Hematopoietic multipotent progenitor cell treated with erythropoietin and hydrocortisone succinate and interleukin-3 and kit ligand, for 6 days (in vitro differentiated cells): ENCODE results near the gene PCDHGA9.
"Not testable (repeated sequence)": the region's sequence is repeated elsewhere in the genome, so short reads cannot be mapped to it uniquely, and the experiment has no call there.

Experiments used
- DNase-seq: peaks from one replicate; pipeline ENCODE4 v3.0.0-alpha.2; 2015

PCDHGA9 gene

GRCh38 chr5:141414548-141415274 lies 12.1 kb downstream of the PCDHGA9 start:
- DNase-seq: not testable (repeated sequence)

- not testable (repeated sequence) for DNase-seq
Observed at GRCh38 chr5:141415275-141415618, 12.7 kb downstream of the PCDHGA9 start.

DNA sequence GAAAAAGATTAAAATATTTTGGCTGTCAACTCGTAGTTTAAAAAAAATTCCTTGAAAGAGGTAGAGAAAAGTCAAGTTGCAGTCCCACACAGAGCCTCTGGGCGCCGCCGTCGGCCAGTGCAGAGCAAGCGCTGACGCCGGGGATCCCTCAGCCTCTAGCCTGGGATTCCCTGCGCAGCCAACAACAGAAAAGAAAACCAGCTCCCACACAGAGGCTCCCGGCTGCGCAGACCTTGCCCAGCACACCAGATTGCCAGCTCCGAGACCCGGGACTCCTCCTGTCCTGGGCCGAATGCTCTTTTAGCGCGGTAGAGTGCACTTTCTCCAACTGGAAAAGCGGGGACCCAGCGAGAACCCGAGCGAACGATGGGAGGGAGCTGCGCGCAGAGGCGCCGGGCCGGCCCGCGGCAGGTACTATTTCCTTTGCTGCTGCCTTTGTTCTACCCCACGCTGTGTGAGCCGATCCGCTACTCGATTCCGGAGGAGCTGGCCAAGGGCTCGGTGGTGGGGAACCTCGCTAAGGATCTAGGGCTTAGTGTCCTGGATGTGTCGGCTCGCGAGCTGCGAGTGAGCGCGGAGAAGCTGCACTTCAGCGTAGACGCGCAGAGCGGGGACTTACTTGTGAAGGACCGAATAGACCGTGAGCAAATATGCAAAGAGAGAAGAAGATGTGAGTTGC lies 15.1 kb downstream of the PCDHGA9 start, which contains the start of gene PCDHGB7:
Gene PCDHGB7, plus strand, starts transcription at position 184 of the 679 bp plus-strand sequence. Its CDS starts 183 bp downstream, at position 367.
- DNase-seq: peak; percentile 81

GRCh38 chr5:141419074-141419880 lies 16.7 kb downstream of the PCDHGA9 start:
- no peak for DNase-seq

GRCh38 chr5:141420855-141421488 lies 18.4 kb downstream of the PCDHGA9 start, which contains the start of gene PCDHGA11:
TSS of gene PCDHGA11 (plus strand) at chr5:141421051. CDS start at chr5:141421228, 177 bp downstream.
- DNase-seq: peak; percentile 70

DNA sequence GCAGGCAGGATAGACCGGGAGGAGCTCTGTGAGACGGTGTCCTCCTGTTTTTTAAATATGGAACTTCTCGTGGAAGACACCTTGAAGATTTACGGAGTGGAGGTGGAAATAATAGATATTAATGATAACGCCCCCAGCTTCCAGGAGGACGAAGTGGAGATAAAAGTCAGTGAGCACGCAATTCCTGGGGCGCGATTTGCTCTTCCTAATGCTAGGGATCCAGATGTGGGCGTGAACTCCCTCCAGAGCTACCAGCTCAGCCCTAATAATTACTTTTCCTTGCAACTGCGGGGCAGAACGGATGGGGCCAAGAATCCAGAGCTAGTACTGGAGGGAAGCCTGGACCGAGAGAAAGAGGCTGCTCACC lies 18.9 kb downstream of the PCDHGA9 start:
- no peak for DNase-seq

DNA sequence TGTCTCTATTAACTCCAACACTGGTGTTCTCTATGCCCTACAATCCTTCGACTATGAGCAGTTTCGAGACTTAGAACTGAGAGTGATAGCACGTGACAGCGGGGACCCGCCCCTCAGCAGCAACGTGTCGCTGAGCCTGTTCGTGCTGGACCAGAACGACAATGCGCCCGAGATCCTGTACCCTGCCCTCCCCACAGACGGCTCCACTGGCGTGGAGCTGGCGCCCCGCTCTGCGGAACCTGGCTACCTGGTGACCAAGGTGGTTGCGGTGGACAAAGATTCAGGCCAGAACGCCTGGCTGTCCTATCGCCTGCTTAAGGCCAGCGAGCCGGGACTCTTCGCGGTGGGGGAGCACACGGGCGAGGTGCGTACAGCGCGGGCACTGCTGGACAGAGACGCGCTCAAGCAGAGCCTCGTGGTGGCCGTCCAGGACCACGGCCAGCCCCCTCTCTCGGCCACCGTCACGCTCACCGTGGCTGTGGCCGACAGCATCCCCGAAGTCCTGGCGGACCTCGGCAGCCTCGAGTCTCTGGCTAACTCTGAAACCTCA lies 20.2 kb downstream of the PCDHGA9 start:
- no peak for DNase-seq

DNA sequence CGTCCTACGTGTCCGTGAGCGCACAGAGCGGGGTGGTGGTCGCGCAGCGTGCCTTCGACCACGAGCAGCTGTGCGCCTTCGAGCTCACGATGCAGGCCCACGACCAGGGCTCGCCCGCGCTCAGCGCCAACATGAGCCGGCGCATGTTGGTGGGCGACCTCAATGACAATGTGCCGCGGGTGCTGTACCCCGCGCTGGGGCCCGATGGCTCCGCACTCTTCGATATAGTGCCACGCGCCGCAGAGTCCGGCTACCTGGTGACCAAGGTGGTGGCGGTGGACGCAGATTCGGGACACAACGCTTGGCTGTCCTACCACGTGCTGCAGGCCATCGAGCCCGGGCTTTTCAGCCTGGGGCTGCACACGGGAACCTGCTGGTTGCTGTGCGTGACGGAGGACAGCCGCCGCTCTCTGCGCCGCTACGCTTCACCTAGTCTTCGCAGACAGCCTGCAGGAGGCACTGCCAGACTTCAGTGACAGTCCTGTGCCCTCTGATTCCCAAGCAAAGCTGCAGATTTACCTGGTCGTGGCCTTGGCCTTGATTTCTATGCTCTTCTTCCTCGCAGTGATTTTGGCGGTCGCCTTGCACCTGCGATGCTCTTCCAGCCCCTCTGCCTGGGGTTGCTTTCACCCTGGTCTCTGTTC lies 25.3 kb downstream of the PCDHGA9 start:
- DNase-seq: no peak

- DNase-seq: peak; percentile 72
Observed at GRCh38 chr5:141430332-141431113, 27.9 kb downstream of the PCDHGA9 start, which contains the start of gene PCDHGA12. TSS of gene PCDHGA12 (plus strand) at chr5:141430507. CDS start at chr5:141430760, 253 bp downstream.

- DNase-seq: no peak
Observed at GRCh38 chr5:141431286-141431685, 28.7 kb downstream of the PCDHGA9 start.

DNA sequence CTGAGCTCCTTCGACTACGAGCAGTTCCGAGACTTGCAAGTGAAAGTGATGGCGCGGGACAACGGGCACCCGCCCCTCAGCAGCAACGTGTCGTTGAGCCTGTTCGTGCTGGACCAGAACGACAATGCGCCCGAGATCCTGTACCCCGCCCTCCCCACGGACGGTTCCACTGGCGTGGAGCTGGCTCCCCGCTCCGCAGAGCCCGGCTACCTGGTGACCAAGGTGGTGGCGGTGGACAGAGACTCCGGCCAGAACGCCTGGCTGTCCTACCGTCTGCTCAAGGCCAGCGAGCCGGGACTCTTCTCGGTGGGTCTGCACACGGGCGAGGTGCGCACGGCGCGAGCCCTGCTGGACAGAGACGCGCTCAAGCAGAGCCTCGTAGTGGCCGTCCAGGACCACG lies 29.7 kb downstream of the PCDHGA9 start:
- not testable (repeated sequence) for DNase-seq

DNA sequence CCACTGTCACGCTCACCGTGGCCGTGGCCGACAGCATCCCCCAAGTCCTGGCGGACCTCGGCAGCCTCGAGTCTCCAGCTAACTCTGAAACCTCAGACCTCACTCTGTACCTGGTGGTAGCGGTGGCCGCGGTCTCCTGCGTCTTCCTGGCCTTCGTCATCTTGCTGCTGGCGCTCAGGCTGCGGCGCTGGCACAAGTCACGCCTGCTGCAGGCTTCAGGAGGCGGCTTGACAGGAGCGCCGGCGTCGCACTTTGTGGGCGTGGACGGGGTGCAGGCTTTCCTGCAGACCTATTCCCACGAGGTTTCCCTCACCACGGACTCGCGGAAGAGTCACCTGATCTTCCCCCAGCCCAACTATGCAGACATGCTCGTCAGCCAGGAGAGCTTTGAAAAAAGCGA lies 30.1 kb downstream of the PCDHGA9 start:
- not testable (repeated sequence) for DNase-seq

- no peak for DNase-seq
Observed at GRCh38 chr5:141434006-141434405, 31.4 kb downstream of the PCDHGA9 start.

DNA sequence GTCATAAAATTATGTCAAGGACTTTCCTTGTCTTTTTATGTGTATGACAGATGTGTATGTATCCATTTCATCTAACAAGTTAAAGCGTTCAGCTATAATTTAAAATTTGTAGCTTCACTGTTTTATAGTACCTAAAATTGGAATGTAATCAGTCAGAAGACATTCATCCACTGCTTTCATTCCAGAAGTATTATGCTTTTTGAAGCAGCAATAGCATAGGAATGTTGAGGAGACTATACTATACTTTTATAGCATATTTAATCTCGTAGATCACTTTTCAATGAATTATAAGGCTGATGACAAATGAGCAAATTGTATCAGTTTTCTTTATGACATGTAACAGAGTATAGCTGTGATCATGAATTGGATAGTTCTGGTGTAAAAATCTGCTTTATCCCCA lies 34.6 kb downstream of the PCDHGA9 start:
- DNase-seq: no peak

- no peak for DNase-seq
Observed at GRCh38 chr5:141439411-141440141, 37.0 kb downstream of the PCDHGA9 start.

DNA sequence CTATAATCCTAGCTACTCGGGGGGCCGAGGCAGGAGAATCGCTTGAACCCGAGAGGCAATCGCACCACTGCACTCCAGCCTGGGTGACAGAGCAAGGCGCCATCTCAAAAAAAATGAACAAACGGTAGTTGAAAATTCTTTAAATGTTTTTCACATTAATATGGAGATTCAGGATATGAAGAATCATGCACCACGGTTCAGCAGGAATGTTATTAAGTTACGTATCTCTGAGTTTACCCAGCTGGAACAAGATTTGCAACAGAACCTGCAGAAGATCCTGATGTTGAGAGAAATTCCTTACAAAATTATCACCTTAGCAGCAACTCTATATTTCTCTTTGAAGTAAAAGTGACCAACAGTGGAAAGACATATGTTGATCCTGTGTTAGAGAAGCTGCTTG lies 37.8 kb downstream of the PCDHGA9 start:
- DNase-seq: no peak

DNA sequence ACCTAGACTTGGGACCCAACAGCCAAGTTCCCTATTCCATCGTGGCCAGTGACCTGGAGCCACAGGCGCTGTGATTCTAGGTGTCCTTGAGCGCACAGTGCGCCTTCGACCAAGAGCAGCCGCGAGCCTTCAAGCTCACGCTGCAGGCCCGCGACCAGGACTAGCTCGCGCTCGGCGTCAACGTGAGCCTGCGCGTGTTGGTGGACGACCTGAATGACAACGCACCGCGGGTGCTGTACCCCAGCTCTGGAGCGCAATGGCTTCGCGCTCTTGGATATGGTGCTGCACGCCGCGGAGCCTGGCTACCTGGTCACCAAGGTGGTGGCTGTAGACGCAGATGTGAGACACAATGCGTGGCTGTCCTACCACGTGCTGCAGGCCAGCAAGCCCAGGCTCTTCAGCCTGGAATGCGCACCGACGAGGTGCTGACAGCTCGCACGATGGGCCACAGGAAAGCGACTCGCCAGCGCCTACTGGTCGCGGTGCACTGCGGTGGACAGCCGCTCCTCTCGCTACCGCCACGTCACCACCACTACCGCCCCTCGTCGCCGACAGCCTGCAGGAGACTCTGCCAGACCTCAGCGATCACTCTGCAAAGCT lies 39.1 kb downstream of the PCDHGA9 start:
- DNase-seq: no peak
